ENCODE data around the gene CTNNBIP1.

The CTNNBIP1 gene

DNA sequence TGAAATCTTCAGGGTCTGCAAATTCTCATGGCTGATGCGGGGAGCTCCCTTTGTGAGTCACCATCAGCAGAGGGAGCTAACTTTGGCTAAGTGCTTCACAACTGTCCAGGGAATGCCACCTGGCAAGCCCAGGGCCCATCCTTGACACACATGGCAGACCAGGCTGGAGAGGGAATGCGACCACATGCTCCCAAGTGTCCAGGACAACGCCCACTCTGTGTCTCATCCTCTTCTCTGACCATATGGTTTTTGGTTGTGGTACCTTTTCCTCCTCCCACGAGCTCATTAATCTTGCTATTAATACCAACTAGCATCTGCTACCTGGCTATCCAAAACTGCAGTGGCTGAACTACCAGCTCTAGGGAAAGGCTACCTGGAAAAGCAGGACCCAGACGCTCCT lies 49.2 kb downstream of the CTNNBIP1 start:
- DNase-seq (ENCODE audit: low read depth, low spot score): no peak
- H3K27ac ChIP-seq: no peak overlapping the region

DNA sequence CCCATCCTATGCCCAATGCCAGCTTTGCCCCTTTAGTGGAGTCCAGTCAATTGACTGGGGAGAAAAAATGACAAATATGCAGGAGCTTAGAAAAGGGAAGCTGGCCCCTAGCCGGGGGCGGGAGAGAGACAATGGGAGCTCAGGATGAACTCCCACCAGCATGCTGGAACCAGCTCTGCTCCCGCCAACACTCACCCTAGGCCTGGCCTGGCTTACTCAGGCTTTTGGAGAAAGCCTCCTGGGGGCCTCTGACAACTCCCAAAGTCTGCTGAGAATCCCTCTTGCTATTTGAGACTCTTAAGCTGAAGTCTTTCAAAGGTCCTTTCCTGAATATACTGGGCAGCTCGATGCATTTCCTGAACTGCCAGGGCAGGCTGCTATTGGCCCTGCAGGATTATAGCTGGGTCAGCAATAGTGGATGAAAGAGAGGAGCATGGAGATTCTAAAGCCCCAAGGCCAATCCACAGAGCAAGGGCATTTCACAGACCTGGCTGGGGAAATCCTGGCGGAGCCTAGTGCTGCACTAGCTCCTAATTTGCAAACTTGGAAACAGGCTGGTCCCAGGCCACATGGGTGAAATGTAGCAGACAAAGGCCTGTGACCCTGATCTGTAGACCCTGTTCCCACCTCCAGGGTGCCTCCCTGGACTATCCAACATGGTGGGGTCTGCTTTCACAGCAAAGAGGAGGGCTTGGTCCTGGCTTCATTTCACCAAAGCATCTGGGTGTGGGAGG lies 50.6 kb downstream of the CTNNBIP1 start:
- no peak overlapping the region for H3K27ac ChIP-seq
- no peak for DNase-seq (ENCODE audit: low read depth, low spot score)

GRCh38 chr1:9858293-9859035 lies 51.6 kb downstream of the CTNNBIP1 start:
- no peak overlapping the region for H3K27ac ChIP-seq
- DNase-seq (ENCODE audit: low read depth, low spot score): no peak

GRCh38 chr1:9855186-9855585 lies 54.9 kb downstream of the CTNNBIP1 start:
- DNase-seq (ENCODE audit: low read depth, low spot score): no peak
- H3K27ac ChIP-seq: no peak overlapping the region

GRCh38 chr1:9853249-9853595 lies 56.8 kb downstream of the CTNNBIP1 start:
- no peak for DNase-seq (ENCODE audit: low read depth, low spot score)
- H3K27ac ChIP-seq: no peak overlapping the region

DNA sequence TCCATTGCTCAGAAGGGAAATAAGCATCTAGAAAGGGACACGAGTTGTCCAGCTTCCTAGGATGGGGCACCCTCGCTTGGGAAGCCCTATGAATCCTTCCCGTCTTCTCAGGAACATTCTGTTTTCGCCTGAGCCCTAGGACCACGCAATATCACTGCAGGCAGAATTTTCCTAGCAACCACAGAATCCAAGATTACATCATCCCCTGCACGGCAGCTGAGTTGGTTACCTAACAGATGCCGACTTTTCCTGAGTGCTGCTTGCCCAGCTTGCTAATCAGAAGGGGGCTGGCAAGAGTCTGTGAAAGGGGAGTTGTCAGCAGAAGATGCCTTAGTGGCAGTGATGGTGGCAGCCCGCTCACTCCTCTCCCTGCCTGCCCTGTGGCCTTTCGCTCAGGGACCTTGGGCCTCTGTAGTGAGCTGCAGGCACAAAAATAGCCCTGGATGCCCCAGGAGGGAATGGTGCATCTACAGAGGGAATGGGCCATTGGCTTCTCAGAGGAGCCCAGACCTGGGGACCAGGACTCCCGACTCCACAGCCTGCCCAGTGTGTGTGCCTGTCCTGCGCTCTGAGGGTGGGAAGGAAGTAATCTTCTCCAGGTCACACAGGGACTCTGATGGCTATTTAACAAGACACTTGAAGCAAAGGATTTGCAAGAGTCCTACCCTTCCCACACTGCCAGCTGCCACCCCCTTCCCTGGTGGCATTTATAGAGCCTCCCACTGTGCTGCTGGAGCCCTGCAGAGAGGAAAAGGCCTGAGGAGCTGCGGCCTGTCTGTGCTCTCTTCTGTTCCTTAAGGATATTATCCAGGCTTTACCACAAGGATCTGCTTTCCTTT lies 57.4 kb downstream of the CTNNBIP1 start:
- DNase-seq (ENCODE audit: low read depth, low spot score): no peak
- H3K27ac ChIP-seq: no peak overlapping the region

- H3K27ac ChIP-seq: no peak overlapping the region
- DNase-seq (ENCODE audit: low read depth, low spot score): no peak
Measured at GRCh38 chr1:9852004-9852403, 58.1 kb downstream of the CTNNBIP1 start.

- DNase-seq (ENCODE audit: low read depth, low spot score): no peak
- no peak overlapping the region for H3K27ac ChIP-seq
Measured at GRCh38 chr1:9850442-9851162, 59.5 kb downstream of the CTNNBIP1 start.

DNA sequence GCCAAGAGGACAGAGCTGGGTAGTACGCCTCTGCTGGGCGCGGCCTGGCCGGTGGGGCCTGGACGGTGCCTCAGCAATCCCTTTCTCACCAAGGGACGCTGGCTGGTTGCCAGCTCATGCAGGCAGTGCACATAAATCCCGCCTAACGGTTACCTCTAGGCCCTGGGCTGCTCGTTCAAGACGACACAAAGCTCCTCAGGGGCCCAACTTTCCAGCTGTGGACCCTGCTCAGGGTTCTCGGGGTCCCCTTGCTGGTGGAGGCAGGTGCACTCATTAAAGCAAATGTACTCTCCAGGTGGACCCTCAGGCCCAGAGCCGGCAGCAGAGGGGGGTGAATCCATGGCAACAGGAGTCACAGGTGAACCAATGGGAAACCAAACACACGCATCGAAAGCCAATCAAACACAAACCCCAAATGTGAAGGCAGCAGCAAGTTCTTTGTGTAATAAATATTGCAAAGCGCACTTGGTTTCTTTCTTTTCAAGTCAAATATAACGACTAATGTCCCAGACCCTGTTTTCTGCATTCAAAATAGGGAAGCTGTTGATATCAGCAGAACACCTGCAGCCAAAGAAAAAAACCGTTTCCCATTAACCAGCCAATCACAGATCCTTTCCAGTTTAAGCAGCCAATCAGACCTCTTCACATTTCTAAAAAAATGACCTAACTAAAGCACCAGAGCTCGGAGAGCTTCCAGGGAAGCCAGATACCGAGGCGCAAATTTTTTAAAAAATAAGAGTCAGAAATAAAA lies 60.2 kb downstream of the CTNNBIP1 start:
- no peak overlapping the region for H3K27ac ChIP-seq
- no peak for DNase-seq (ENCODE audit: low read depth, low spot score)

DNA sequence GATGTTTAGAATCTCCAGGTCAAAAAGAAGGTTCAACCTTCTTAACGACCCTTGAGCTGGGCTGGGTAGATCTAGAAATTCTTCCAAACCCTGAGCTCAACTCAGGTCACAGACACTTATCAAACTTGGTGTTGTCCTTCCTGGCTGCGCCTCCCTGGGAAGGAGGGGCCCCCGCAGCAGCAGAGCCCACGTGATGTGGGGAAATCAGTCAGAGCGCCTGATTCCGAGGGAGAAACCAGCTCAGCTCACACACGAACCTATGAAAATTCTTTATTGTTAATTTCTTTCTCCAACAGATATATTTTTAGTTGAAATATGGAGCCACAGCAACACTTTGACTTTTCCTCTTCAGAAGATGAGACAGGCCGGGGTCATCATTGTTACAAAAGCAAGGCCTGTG lies 62.0 kb downstream of the CTNNBIP1 start:
- DNase-seq (ENCODE audit: low read depth, low spot score): no peak
- no peak overlapping the region for H3K27ac ChIP-seq

DNA sequence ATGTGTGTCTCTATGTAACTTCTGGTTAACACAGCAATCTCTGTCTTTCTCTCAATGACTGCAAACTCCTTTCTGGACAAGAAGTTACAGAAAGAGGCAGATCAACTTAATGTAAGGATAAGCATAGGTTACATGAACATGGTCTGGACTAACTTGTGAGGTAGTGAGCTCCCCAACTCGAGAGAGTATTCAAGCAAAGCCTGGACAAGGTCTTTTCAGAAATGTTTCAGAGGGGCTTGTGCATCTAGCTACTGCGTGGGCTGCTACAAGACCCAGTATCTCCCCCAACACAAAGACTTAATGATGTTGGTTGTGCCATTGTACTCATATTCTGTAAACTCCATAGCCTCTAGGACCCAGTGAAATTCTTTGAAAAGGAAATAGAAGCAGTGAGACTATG lies 62.8 kb downstream of the CTNNBIP1 start:
- H3K27ac ChIP-seq: no peak overlapping the region
- DNase-seq (ENCODE audit: low read depth, low spot score): no peak

DNA sequence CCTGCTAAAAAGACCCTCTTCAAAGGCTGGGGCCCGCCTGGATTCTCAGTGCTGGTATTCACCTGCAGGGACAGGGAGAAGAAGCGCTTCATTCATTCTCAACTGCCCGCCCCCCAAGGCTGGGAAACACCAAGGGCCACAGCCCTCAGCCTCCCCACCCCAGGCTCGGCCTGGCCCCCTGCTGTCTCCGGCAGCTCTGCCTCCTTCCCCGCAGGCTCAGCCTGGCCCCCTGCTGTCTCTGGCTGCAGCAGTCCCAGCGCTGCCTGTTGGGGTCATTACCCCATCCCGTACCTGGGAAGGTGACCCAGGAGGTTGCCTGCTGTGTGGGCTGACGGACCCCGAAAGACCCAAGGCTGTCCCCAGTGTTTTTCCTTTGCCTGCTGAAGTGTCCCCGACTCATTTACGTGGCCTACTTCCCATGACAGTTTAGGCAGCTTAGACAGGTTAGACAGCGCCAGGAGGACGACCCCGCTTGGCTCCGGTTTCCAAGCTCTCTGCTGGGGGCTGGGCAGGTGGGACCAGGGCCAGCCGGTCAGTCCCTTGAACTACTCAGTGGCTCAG lies 63.4 kb downstream of the CTNNBIP1 start:
- H3K27ac ChIP-seq: no peak overlapping the region
- DNase-seq (ENCODE audit: low read depth, low spot score): no peak

DNA sequence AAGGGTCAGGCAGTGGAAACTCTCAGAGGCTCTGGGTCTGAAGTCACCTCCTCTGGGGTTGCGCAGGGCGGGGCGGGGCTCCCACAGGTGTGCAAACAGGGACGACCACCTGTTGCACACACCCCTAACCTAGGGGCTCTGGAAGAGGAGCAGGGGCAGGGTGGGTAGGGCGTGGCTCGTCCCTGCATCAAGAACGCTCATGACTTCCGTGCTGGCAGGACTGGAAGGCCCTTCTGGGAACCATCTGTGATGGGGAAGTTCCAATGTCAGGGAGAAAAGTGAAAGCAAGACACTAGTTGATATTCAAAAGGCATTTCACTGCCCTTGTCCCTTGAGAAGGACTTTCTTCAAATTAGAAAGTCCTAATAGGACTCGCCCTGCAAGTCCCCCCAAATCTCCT lies 64.2 kb downstream of the CTNNBIP1 start:
- DNase-seq (ENCODE audit: low read depth, low spot score): no peak
- H3K27ac ChIP-seq: no peak overlapping the region

DNA sequence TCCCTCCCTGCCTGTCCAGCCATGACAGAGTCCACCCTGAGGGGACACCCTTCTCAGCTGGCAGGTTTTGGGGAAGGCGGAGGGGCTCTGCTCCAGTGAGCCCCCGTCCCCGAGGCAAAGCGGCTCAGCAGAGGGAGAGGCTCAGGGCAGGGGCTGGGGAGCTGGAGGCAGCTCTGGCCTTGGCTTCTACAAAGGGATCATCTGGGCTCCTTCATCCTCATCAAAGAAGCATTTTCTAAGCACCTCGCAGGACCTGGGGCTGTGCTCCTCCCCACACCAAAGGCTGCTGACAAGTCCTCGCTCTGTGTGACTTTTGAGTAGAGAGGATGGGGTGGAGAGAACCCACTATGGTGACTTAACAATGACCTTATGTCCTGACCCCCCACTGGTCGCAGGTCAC lies 65.3 kb downstream of the CTNNBIP1 start:
- no peak overlapping the region for H3K27ac ChIP-seq

GRCh38 chr1:9844106-9844505 lies 66.0 kb downstream of the CTNNBIP1 start:
- no peak for DNase-seq (ENCODE audit: low read depth, low spot score)
- peak overlapping the region; percentile 27 for H3K27ac ChIP-seq

More for the DNA sequence above, 65.3 kb downstream of the CTNNBIP1 start:
- no peak for DNase-seq (ENCODE audit: low read depth, low spot score)

- DNase-seq (ENCODE audit: low read depth, low spot score): peak; percentile 33
- peak overlapping the region; percentile 27 for H3K27ac ChIP-seq
Measured at GRCh38 chr1:9843576-9843945, 66.5 kb downstream of the CTNNBIP1 start.

DNA sequence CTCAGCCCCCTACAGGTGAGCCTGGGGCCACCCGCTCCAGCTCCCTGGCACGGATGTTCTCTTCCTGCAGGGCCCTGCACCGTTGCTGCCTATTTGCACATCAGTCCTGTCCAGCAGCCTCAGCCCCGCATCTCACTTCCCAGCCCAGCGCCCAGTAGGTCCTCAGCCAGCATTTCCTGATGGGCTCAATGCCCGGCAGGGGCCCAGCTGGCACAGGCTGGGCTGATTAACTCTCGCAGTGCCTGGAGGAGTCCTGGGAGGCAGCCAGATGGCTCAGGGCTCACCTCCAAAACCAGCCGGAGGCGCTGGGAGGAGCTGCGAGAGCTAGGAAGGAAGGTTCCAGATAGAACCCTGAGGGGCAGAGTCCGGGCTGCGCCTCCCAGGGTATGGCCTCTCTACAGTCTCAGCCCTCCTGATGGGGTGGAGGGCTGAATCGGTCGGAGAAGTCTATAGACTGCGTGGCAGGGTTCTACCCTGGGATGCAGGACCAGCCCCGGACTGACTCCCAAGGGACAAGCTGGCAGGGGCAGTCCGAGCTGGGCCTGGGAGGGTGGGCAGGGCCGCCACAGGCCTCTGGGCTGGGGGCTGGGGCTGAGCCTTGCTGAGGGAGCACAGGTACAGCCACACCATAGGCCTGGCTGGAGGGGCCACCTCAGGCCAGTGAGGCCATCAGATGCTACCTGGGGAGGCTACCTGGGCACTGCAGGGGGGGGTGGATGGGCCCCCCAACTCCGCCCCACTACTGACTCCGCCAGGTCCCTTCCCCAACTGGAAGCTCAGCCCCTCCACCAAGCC lies 67.1 kb downstream of the CTNNBIP1 start:
- no peak for DNase-seq (ENCODE audit: low read depth, low spot score)

DNA sequence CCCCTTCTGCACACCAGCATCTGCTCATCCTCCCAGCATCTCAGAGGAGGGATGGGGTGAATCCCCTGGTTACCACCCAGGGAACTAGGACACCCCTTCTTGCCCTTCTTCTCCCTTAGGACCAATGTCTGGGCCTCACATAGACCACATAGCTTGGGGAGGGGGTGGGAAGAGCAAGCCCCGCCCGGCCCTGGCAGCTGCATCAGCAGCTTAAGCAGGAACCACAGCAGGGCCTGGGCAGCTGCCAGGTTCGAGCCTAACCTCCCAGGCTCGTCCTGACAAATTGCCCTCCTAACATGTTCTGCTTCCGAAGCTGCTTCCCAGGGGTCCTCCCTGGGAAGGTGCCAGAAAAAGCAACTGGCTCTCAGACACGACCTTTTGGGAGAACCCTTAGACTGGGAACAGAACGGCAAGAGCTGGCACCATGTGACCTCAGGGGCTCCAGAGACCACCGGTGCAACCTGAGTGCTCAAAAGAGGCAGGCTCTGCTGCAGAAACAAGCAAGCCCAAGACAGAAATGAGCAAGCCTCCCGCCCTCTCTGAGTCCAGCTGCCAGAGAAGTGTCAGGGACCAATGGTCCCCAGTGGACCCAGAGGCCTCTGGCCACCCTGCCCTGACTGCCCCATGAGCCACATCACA lies 67.9 kb downstream of the CTNNBIP1 start:
- DNase-seq (ENCODE audit: low read depth, low spot score): no peak
- no peak overlapping the region for H3K27ac ChIP-seq

More for the DNA sequence above, 67.1 kb downstream of the CTNNBIP1 start:
- peak overlapping the region; percentile 27 for H3K27ac ChIP-seq
